ENCODE results near the gene TMEM218.

TMEM218 gene

GRCh38 chr11:125088576-125089455 is 22.6 kb downstream of the TMEM218 start:
- no peak for DNase-seq

- DNase-seq, result no peak
Observed at GRCh38 chr11:125088123-125088522, 23.3 kb downstream of the TMEM218 start.

GRCh38 chr11:125086633-125087296 is 24.7 kb downstream of the TMEM218 start:
- DNase-seq, result no peak

DNA sequence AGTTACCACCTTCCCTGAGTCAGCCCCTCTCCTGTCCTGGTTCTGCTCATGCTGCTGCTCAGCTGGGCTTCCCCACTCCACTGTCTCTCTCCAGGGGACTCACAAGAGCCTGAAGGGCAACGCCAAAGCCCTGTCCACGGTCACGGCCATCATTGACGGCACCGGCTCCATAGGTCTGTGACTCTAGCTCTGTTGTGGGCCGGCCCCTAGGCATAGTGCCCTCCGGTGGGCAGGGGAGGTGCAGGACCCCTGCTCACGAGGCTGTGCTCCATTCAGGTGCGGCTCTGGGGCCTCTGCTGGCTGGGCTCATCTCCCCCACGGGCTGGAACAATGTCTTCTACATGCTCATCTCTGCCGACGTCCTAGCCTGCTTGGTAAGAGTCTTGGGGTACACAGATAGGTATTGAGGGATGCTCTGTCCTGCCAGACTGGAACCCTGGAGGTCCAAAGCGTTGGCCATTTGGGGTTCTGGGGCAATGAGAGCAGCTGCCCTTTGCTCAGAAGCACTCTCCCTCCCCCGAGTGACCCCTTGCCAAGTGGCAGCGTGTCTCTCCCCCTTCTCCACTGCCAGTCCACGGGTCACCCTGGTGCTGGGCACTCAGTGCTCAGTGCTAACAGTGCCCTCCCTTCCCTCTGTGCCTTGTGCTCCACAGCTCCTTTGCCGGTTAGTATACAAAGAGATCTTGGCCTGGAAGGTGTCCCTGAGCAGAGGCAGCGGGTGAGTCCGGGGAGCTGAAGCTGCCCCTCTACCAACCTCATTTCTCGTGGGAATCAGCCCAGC is 25.9 kb downstream of the TMEM218 start:
- no peak for DNase-seq

DNA sequence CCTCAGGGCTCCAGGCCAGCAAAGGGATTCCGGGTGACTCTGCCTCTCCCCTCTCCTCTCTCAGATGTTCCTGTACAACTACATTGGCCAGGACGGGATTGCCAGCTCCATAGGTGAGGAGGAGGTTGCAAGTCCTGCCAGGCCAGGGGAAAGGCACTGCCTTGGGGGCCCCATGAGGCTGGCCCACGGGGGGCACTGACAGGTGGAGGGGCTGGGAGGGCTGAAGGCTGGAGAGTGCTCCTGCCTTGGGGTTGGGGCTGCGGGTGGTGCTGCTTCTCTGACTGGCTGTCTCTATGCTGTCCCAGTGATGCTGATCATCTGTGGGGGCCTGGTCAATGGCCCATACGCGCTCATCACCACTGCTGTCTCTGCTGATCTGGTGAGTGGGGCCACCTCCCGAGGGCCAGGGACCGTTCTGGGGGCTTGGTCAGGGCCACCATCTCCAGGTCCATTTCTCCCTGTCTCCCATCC is 26.6 kb downstream of the TMEM218 start:
- DNase-seq, result no peak

DNA sequence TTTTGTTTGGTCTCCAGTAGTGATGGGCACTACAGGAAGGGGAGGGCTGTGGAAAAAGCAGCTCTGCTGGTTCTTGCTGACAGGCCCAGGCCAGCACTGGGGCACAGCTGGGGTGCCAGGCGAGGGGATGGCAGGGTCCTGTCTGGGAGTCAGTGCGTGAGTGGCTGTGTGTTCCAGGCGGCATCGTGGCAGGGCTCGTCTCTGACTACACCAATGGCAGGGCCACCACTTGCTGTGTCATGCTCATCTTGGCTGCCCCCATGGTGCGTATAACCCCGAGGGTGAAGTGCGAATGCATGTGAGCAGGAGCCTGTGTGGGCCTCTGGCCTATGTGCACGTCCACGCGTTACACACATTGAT is 27.4 kb downstream of the TMEM218 start:
- no peak for DNase-seq

- no peak for DNase-seq
Observed at GRCh38 chr11:125083312-125084056, 27.9 kb downstream of the TMEM218 start.

DNA sequence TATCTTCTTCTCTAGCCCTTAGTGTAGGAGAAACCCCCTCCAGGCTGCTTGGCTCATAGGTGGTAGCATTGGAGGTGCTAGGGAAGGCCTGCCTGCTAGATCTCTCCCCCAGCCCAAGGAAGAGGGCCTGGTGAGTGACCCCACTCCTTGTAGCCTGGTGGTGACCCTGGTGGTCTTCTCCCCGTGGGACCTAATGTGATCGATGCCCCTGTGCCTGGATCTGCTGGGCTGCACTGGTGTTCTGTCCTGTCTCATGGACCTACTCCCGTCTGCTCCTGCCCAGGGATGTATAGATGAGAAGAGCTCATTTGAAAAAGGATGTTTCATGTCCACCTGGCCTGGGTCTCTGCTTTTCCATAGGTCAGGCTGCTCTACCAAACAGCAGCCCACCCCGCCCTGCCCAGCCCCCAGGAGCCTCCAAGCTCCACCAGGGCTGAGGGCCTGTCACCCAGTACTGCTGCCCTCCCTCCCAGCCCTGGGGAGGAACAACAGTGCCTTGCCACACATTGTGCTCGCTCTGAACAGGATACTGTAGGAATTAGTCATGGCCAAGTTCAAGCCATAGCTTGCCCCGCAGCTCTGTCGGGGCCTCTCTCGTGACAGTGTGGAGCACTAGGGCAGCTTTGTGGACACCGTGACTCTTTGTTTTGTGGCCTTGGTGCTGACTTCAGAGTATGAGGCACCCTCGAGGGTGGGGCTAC is 28.7 kb downstream of the TMEM218 start:
- no peak for DNase-seq

- no peak for DNase-seq
Observed at GRCh38 chr11:125082040-125082439, 29.4 kb downstream of the TMEM218 start.

DNA sequence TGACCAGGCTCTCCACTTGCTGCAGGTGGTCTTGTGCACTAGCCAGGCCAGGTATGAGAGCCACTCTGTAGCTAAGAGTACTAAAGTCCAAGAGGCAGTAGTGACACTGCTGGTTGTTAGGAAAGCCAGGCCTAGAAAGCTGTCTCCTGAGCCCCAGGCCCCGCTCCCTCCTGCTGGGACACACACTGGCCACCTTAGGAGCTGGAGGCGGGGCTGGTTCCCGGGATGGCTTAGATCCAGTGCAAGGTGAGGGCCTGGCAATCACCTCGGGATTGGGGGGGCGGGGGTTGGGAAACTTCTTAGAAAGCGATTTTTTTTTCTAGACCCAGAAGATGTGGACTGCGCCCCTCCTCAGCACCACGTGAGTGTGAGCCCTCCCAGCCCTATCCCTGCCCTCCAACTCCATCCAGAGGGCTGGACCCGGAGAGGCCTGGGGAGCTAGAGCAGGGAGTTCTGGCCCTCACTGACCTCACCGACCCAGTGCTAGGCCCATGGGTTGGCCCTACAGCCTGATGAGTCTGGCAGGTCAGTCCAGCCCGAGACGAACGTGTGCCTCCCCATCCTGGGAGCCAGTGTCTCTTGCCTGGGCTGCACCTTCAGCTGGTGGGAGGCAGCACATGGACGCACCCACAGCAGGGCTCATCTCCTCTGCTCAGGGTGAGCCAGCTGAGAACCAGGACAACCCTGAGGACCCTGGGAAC is 30.2 kb downstream of the TMEM218 start:
- DNase-seq, result no peak

GRCh38 chr11:125080531-125080911 is 30.9 kb downstream of the TMEM218 start:
- DNase-seq, result no peak

GRCh38 chr11:125079878-125080530 is 31.4 kb downstream of the TMEM218 start:
- no peak for DNase-seq

DNA sequence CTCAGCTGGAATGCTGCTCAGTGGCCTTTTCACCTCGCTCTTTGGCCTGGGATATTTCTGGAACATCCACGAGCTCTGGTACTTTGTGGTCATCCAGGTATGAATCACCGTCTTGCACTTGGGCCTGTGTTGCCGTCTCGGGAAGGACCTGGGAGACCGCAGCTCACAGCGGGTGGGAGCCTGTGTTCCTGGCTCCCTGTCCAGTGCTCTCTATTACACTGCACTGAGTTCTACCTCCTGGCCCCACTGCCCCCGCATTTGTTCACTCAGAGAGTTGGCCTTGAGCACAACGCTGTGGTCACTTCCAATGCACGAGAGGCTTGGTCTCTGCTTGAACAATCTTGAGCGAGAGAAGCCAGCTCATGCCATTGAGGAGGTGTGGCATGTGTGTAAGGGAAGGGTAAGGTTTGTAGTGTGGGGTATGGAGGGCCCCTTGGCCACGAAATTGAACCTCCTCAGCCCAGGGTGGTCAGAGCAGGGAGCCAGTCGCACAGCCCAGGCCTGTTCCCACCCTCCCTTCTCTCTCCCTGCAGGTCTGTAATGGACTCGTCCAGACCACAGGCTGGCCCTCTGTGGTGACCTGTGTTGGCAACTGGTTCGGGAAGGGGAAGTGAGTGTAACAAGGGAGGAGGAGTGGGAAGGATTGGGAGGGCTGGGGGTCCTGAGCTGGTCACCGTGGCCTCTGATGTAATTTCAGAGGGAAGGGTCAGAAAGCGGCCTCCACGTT is 32.1 kb downstream of the TMEM218 start:
- DNase-seq, result no peak

DNA sequence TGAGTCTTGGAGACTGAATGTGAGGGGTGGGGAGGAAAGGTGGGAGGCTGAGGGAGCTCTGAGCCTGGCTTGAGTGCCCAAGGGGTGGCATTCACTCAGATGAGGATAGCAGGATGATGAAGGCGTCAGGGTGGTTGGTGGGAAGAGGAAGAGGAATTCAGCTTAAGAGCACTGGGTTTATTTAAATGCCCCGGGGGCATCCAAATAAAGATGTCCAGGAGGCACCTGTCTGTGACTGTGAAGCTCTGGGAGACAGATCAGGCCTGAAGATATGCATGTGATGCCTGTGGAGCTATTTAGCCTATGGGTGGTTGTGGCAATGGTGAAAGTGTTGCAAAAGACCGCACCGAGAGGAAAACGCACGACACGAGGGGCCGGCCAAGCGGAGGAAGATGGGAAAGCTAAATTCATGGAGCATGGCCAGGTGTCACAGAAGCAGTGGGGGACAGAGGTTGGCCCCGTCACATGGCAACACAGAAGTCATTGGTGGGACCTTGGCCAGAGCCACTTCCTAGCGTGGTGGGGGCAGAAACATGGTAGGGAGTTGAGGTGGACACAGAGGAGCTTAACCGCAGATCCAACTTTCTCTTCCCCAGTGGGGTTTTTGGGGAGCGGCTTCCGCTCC is 32.8 kb downstream of the TMEM218 start:
- no peak for DNase-seq

DNA sequence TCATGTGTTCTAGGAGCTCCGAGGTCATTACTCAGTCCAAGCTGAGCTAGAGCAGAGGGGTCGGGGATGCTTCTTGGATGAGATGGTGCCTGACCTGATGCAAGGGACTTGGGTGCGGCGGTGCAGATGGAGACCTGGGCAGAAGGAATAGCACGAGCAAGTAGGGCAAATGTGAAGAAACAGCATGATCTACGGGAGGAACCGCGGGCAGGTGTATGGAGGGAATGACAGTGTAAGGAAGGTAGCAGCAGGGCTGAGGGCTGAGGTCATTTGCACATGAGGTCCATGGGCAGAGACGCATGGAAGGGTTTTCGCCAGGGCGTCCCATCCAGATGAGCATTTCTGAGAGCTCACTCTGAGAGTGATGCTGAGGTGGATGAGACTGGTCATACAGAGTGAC is 33.4 kb downstream of the TMEM218 start:
- no peak for DNase-seq

DNA sequence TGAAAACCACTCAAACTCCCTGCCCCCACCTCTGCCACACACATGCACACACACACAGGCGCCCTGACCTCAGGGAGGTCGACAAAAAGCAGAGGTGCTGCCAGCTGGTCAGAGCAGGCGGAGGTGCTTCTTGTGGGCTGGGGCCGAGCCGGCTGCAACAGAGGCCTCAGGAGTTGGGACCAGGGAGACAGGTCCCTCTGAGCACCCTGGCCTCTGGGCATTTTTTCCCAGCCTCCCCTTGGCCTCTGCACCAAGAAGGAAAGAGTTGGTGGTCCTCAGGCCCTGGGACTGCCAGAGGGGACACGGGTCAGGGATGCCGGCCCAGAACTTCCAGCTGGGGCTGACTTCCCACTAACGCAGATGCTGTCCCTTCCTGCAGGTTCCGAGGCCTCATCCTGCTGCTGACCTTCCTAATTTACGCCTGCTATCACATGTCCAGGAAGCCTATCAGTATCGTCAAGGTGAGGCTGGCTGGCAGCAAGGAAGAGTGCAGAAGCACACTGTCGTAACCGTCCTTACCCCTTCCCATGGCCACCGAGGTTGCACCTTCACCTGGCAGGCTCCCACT is 35.0 kb downstream of the TMEM218 start:
- no peak for DNase-seq

GRCh38 chr11:125075900-125076317 is 35.5 kb downstream of the TMEM218 start:
- no peak for DNase-seq

- DNase-seq, result no peak
Observed at GRCh38 chr11:125075242-125075625, 36.2 kb downstream of the TMEM218 start.

DNA sequence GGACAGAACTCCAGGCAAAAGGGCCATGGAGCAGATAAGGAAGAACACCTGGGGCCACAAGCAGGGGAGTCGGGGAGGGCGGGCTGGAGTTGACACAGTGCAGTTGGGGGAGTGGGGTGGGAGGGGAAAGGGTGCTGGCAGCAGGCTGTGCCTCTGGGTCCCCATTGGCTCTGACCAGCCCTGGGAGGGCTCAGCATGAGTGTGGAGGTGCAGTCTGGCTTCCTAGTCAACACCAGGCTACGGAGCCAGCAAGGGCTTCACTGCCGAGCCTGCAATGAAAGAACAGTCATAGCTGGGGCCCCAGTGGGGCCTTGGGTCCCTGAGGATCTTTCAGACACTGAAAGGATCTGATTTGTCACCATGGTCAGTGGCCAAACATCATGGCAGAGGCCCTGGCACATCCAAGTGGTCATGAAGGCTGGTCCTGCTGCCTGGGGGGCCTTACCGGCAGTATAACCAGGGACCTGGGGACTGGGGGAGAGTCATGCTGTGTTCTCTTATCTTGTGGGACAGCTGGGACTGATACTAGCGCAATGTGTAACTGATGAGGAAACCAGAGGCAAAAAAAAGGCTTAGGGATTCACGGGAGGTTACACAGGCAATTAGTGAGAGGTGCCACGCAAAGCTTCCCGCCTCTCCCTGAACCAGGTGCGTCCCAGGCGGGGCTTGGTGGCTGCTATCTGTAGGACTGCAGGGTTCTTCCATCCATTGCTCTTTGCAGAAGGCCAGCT is 36.8 kb downstream of the TMEM218 start:
- no peak for DNase-seq

All from CD4-positive, alpha-beta T cell treated with Interleukin-21 for 1 hour (primary cell).